K562 (cell line): Measurements from ENCODE around the gene MYL5. TPM values are rescaled to one million over a fixed set of nuclear protein-coding genes. Genes with fewer than 3 reads are reported as not detected.

ENCODE experiments used
- ATAC-seq: fragments of 200-7000 bp; cut with Tn5 transposase; 3 replicates; pipeline ENCODE4 v1.9.1; 2020; ENCODE audit warnings: moderate library complexity
- BruUV-seq: library from RNA; stranded (reverse); fragments of 400-500 nt; replicated peaks from 2 replicates; lab custom pipeline; 2021; lab: Mats Ljungman, UMichigan
- CTCF ChIA-PET: fragments of 300-600 bp; formaldehyde crosslinking; extraction: SDS; loops from one replicate; lab custom pipeline; 2021; ENCODE audit warnings: low intra/inter-chr PET ratio; lab: Yijun Ruan, JAX
- POLR2A ChIA-PET: fragments of 300-600, 350-650 bp; sonication (Branson Sonifier 250); formaldehyde crosslinking; extraction: SDS; loops from one replicate; lab custom pipeline; 2021; ENCODE audit warnings: antibody characterized with exemption, inconsistent platforms; lab: Yijun Ruan, JAX
- DNase-seq, 4 experiments: peaks; one replicate each; pipeline versions ENCODE4 v3.0.0 to v3.0.0-alpha.2; 2011 to 2018; ENCODE audit warnings: low spot score in 3 of 4, mixed read lengths in 3 of 4; ENCODE audit errors: extremely low read depth in 1 of 4
- FAIRE-seq: peaks from 2 replicates; lab custom pipeline; 2011; peaks lifted over from hg19 to GRCh38; lab: Jason Lieb, UNC
- H2AFZ ChIP-seq: 2 replicates; pipeline ENCODE4 v1.6.0; 2011; ENCODE audit warnings: low read depth, low read length, control low read depth, inconsistent platforms
- H3K27ac ChIP-seq: fragments of 200-600 bp; 3 replicates; pipeline ENCODE4 v1.8.0; 2011; ENCODE audit warnings: low read depth, mild to moderate bottlenecking, control low read depth, inconsistent platforms, low read length, moderate library complexity, mixed read lengths; ENCODE audit errors: extremely low read depth
- H3K27me3 ChIP-seq, 2 experiments: fragments of 300-600 bp in 1 of 2; 2 replicates in 1 of 2; 3 replicates in 1 of 2; pipeline versions ENCODE4 v1.6.0 to v1.8.0; 2011; ENCODE audit warnings: inconsistent platforms in 2 of 2, low read length in 2 of 2, mild to moderate bottlenecking in 1 of 2, mixed read lengths in 1 of 2, moderate library complexity in 1 of 2; ENCODE audit not compliant: control insufficient read depth in 2 of 2, insufficient read depth in 2 of 2
- H3K36me3 ChIP-seq: fragments of 300-600 bp; 3 replicates; pipeline ENCODE4 v1.8.0; 2011; ENCODE audit warnings: mild to moderate bottlenecking, low read length, inconsistent platforms; ENCODE audit not compliant: control insufficient read depth, insufficient read depth
- H3K4me1 ChIP-seq, 2 experiments: fragments of 200-600 bp in 1 of 2; replicated peaks in 1 of 2; 2 replicates in 1 of 2; 3 replicates in 1 of 2; pipeline versions ENCODE4 v1.5.1 to v1.8.0; 2011; ENCODE audit warnings: inconsistent platforms in 2 of 2, low read length in 2 of 2, mild to moderate bottlenecking in 1 of 2, mixed read lengths in 1 of 2, moderate library complexity in 1 of 2; ENCODE audit not compliant: control insufficient read depth in 2 of 2, insufficient read depth in 2 of 2
- H3K4me2 ChIP-seq: 2 replicates; pipeline ENCODE4 v1.6.1; 2011; ENCODE audit warnings: low read length, control low read depth, inconsistent platforms, mixed read lengths; ENCODE audit not compliant: insufficient read depth
- H3K4me3 ChIP-seq: fragments of 200-600 bp; sonication (generic), shearing (Covaris generic); 2 replicates; pipeline ENCODE4 v1.5.1; 2016; ENCODE audit warnings: control low read depth, inconsistent platforms
- H3K79me2 ChIP-seq: fragments of 200-600 bp; 3 replicates; pipeline ENCODE4 v1.8.0; 2011; ENCODE audit warnings: low read length, inconsistent platforms; ENCODE audit not compliant: control insufficient read depth, insufficient read depth
- H3K9ac ChIP-seq, 2 experiments: 2 replicates each; pipeline versions ENCODE4 v1.6.0 to v1.6.1; 2011; ENCODE audit warnings: low read depth in 2 of 2, low read length in 2 of 2, control low read depth in 1 of 2, inconsistent platforms in 1 of 2, mild to moderate bottlenecking in 1 of 2, mixed read lengths in 1 of 2; ENCODE audit not compliant: insufficient read depth in 1 of 2
- H3K9me1 ChIP-seq: one replicate; pipeline ENCODE4 v1.6.0; 2011; ENCODE audit warnings: inconsistent platforms, mild to moderate bottlenecking, low read length, moderate library complexity; ENCODE audit not compliant: control insufficient read depth, insufficient read depth
- H3K9me3 ChIP-seq: replicated peaks from 2 replicates; pipeline ENCODE4 v1.5.1; 2011; ENCODE audit warnings: low read depth, low read length, inconsistent platforms; ENCODE audit not compliant: control insufficient read depth, insufficient read depth
- H4K20me1 ChIP-seq: replicated peaks from 2 replicates; pipeline ENCODE4 v1.6.1; 2011; ENCODE audit warnings: low read length, inconsistent platforms, mixed read lengths; ENCODE audit not compliant: control insufficient read depth, insufficient read depth
- DDX20 ChIP-seq: fragments of 450-650 bp; IDR thresholded peaks from 2 replicates; pipeline ENCODE4 v1.6.1; 2016; ENCODE audit warnings: missing genetic modification characterization, low read depth, mild to moderate bottlenecking, missing compliant biosample characterization, moderate library complexity
- FOXM1 ChIP-seq, 2 experiments: fragments of 450-650 bp in 1 of 2; sonication (generic) in 1 of 2; formaldehyde crosslinking in 1 of 2; IDR thresholded peaks; 2 replicates each; pipeline versions ENCODE4 v1.6.1 to v1.9.0; 2017 to 2022; ENCODE audit warnings: low read depth in 2 of 2, mild to moderate bottlenecking in 2 of 2, missing genetic modification reagents in 1 of 2, moderate library complexity in 1 of 2
- HEY1 ChIP-seq: fragments of 250-450 bp; sonication (Bioruptor Pico); IDR thresholded peaks from 2 replicates; pipeline ENCODE4 v1.5.0; 2020; ENCODE audit warnings: mild to moderate bottlenecking, moderate library complexity, borderline replicate concordance
- KAT8 ChIP-seq: fragments of 450-650 bp; IDR thresholded peaks from 2 replicates; pipeline ENCODE4 v1.6.1; 2016; ENCODE audit warnings: low read depth, mild to moderate bottlenecking
- KLF1 ChIP-seq: fragments of 450-650 bp; IDR thresholded peaks from 2 replicates; pipeline ENCODE4 v1.6.1; 2016; ENCODE audit warnings: missing genetic modification characterization, missing compliant biosample characterization
- MIER1 ChIP-seq: fragments of 450-650 bp; IDR thresholded peaks from 2 replicates; pipeline ENCODE4 v1.6.1; 2016; ENCODE audit warnings: antibody characterized with exemption, mild to moderate bottlenecking, low read depth
- MXI1 ChIP-seq: IDR thresholded peaks from 2 replicates; pipeline ENCODE4 v1.6.1; 2011; ENCODE audit warnings: low read depth, mild to moderate bottlenecking, improper control_type of control experiment, low read length
- NFE2 ChIP-seq: IDR thresholded peaks from 2 replicates; pipeline ENCODE4 v1.6.1; 2014; ENCODE audit warnings: antibody characterized with exemption, low read depth
- STAG1 ChIP-seq: sonication (generic); formaldehyde crosslinking; IDR thresholded peaks from 2 replicates; pipeline ENCODE4 v1.5.0; 2020; ENCODE audit warnings: missing genetic modification reagents, borderline replicate concordance
- ZNF253 ChIP-seq: fragments of 250-450 bp; sonication (Bioruptor Pico); conservative IDR thresholded peaks from 2 replicates; pipeline ENCODE4 v1.6.1; 2021; ENCODE audit warnings: mild to moderate bottlenecking
- WGBS: fragments of 100-300 bp; shearing (Covaris generic); methylation state at CpG from one replicate; pipeline ENCODE4 v1.1.6; 2016; ENCODE audit warnings: low coverage, mixed read lengths; ENCODE audit not compliant: insufficient coverage; ENCODE audit errors: missing lambda C conversion rate; 5-methylcytosine and 5-hydroxymethylcytosine counted together
- in situ Hi-C: fragments of 300-500 bp; cut with MboI; formaldehyde crosslinking; loops from 4 replicates; pipeline ENCODE4 v1.15.0; 2018; ENCODE audit warnings: inconsistent platforms, mixed read lengths
- intact Hi-C: fragments of 100-400 bp; cut with micrococcal nuclease; formaldehyde crosslinking; loops from 2 replicates; pipeline ENCODE4 v1.14.2; 2022
- polyA plus RNA-seq, 8 experiments: library from polyadenylated mRNA; depleted of rRNA in 4 of 8; stranded (reverse) in 5 of 8; unstranded in 3 of 8; fragments of >200 nt; fragmentation: Nextera tagmentation in 2 of 8; fragmentation: Illumina TruSeq in 1 of 8; extraction: Ambion mirVana in 2 of 8; extraction: Trizol in 1 of 8; gene quantifications; 2 replicates each; pipeline versions ENCODE4 v1.2.1 to v1.2.3, GENCODE V29; 2011 to 2014; ENCODE audit warnings: inconsistent platforms in 1 of 8, missing spikeins in 1 of 8
- total RNA-seq, 7 experiments: library from RNA; depleted of rRNA in 6 of 7; stranded (reverse); fragments of >200 nt in 6 of 7; fragmentation: Illumina TruSeq in 2 of 7; extraction: Trizol in 2 of 7; gene quantifications; 2 replicates each; pipeline versions ENCODE4 v1.2.1 to v1.2.3, GENCODE V29; 2011 to 2021; ENCODE audit warnings: low replicate concordance in 1 of 7
- TF ChIP-seq, protein P1 (sequence below): fragments of 450-650 bp; IDR thresholded peaks from 2 replicates; pipeline ENCODE4 v1.6.1; 2016; ENCODE audit warnings: low read depth, mild to moderate bottlenecking, moderate library complexity

MYL5 gene
- total and polyA plus RNA-seq, 9 of the 15 experiments (the other 6 are each of a cell fraction or from before 2014, with no cell fraction given), result 1.4 to 10.0 (median 4.1) TPM

GRCh38 chr4:661881-662761 is 12.2 kb upstream of the MYL5 start:
- peaks cover 3% of the 10 kb centered on the region; the same call in 1 of the 2 replicates for H3K9me3 ChIP-seq
- peaks cover 0 to 56% of the 10 kb centered on the region in 2 experiments; a peak in 2 of 5 replicates for H3K4me1 ChIP-seq
- H3K4me3 ChIP-seq, result no peak overlapping the region
- 13% methylated on average over 40 of the region's 42 CpGs for whole genome bisulfite sequencing
- no peak overlapping the region; a peak in 1 of 4 replicates for H3K9ac ChIP-seq
- no peaks in the 10 kb centered on the region for H4K20me1 ChIP-seq
- ATAC-seq (no peak), FAIRE-seq (no peak), DNase-seq (no peak)
- CTCF ChIA-PET, result no interaction called here
- no peak overlapping the region for H3K27ac ChIP-seq
- no peaks in the 10 kb centered on the region for H3K36me3 ChIP-seq
- no peak overlapping the region for H3K4me2 ChIP-seq
- POLR2A ChIA-PET, result interaction anchor here (0.6 kb wide), 1 partner anchor 12 kb away, joined by 3 read pairs; the partner anchor contains the start of genes ATP5ME and MYL5
- in situ Hi-C loops, result no loop called here
- peaks cover 21 to 52% of the 10 kb centered on the region in 2 experiments; a peak in 3 of 5 replicates for H3K27me3 ChIP-seq
- no peaks in the 10 kb centered on the region for H3K9me1 ChIP-seq
- H3K79me2 ChIP-seq, result no peaks in the 10 kb centered on the region
- no peak for TF ChIP-seq KLF1 (tag)
- TF ChIP-seq MIER1, result no peak
- no peak for TF ChIP-seq STAG1
- no peak for TF ChIP-seq HEY1 (CRISPR knock-in tag)
- no peak for TF ChIP-seq FOXM1 (IDR thresholded peaks at IDR 0.05; ENCODE audit: low read depth)
- TF ChIP-seq FOXM1 (CRISPR knock-in tag; IDR thresholded peaks at IDR 0.05; ENCODE audit: low read depth), result no peak
- TF ChIP-seq, protein P1, sequence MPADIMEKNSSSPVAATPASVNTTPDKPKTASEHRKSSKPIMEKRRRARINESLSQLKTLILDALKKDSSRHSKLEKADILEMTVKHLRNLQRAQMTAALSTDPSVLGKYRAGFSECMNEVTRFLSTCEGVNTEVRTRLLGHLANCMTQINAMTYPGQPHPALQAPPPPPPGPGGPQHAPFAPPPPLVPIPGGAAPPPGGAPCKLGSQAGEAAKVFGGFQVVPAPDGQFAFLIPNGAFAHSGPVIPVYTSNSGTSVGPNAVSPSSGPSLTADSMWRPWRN, result no peak
- TF ChIP-seq DDX20 (tag), result no peak
- no peak for TF ChIP-seq ZNF253 (CRISPR knock-in tag)
- TF ChIP-seq MXI1, result no peak
- TF ChIP-seq KAT8, result no peak
- no peak for TF ChIP-seq NFE2
- BruUV-seq, result no TSS peak
- no peak overlapping the region for H2AFZ ChIP-seq
- intact Hi-C loops, result no loop called here
